HepG2 (cell line): ENCODE results near the gene SPTSSA. TPM values are rescaled to one million over a fixed set of nuclear protein-coding genes. Genes with fewer than 3 reads are reported as not detected.

Source experiments
- GLI4 ChIP-seq: sonication (generic); formaldehyde crosslinking; IDR thresholded peaks from 2 replicates; pipeline ENCODE4 v1.5.1; 2020; ENCODE audit warnings: missing genetic modification reagents, mild to moderate bottlenecking, moderate library complexity, borderline replicate concordance
- POLR2A ChIP-seq, 2 experiments: IDR thresholded peaks; 2 replicates each; pipeline ENCODE4 v1.6.1; 2011; ENCODE audit warnings: low read depth in 2 of 2, low read length in 2 of 2, mild to moderate bottlenecking in 1 of 2, moderate library complexity in 1 of 2; ENCODE audit not compliant: insufficient read depth in 1 of 2
- SNRNP70 ChIP-seq: fragments of 200-400 bp; formaldehyde crosslinking; IDR thresholded peaks from 2 replicates; pipeline ENCODE4 v1.6.1; 2017; ENCODE audit warnings: mild to moderate bottlenecking, low read depth, low read length, moderate library complexity
- ZFP36 ChIP-seq: fragments of 150-350 bp; IDR thresholded peaks from 2 replicates; pipeline ENCODE4 v1.6.1; 2018; ENCODE audit warnings: borderline replicate concordance, low read length, low read depth; ENCODE audit not compliant: partially characterized antibody
- ZNF3 ChIP-seq: IDR thresholded peaks from 2 replicates; pipeline ENCODE4 v1.7.0; 2017; ENCODE audit warnings: inconsistent platforms
- ZNF564 ChIP-seq: sonication (generic); formaldehyde crosslinking; IDR thresholded peaks from 2 replicates; pipeline ENCODE4 v1.8.1; 2023; ENCODE audit warnings: mild to moderate bottlenecking, missing genetic modification reagents
- polyA plus RNA-seq, 8 experiments: library from polyadenylated mRNA; depleted of rRNA in 3 of 8; stranded (reverse) in 7 of 8; unstranded in 1 of 8; fragments of >200 nt; fragmentation: Illumina TruSeq in 4 of 8; extraction: Trizol in 4 of 8; gene quantifications; 2 replicates each; pipeline versions ENCODE4 v1.2.1 to v1.2.3, GENCODE V29; 2011 to 2016; ENCODE audit warnings: low read depth in 4 of 8, missing spikeins in 1 of 8, mixed read lengths in 1 of 8; ENCODE audit not compliant: insufficient read depth in 1 of 8
- total RNA-seq, 5 experiments: library from RNA; depleted of rRNA; stranded (reverse); fragments of >200 nt; fragmentation: Illumina TruSeq; extraction: Trizol; gene quantifications; 2 replicates each; pipeline ENCODE4 v1.2.3, GENCODE V29; 2016; ENCODE audit warnings: low read depth in 1 of 5
- TF ChIP-seq, protein P1 (sequence below), 2 experiments: sonication (generic) in 1 of 2; formaldehyde crosslinking in 1 of 2; IDR thresholded peaks; 2 replicates each; pipeline versions ENCODE4 v1.6.1 to v1.9.0; 2014 to 2022; ENCODE audit warnings: antibody characterized with exemption in 1 of 2, borderline replicate concordance in 1 of 2, inconsistent platforms in 1 of 2, low read depth in 1 of 2, missing genetic modification reagents in 1 of 2
- TF ChIP-seq, protein P2 (sequence below): sonication (generic); formaldehyde crosslinking; IDR thresholded peaks from 2 replicates; pipeline ENCODE4 v1.4.0; 2020; ENCODE audit warnings: missing genetic modification reagents, borderline replicate concordance
- TF ChIP-seq, protein P3 (sequence below): sonication (generic); formaldehyde crosslinking; IDR thresholded peaks from 2 replicates; pipeline ENCODE4 v1.4.0; 2020; ENCODE audit warnings: missing genetic modification reagents
- TF ChIP-seq, protein P4 (sequence below): sonication (generic); formaldehyde crosslinking; conservative IDR thresholded peaks from 2 replicates; pipeline ENCODE4 v1.8.1; 2023; ENCODE audit warnings: missing genetic modification reagents
- TF ChIP-seq, protein P5 (sequence below): sonication (generic); formaldehyde crosslinking; IDR thresholded peaks from 2 replicates; pipeline ENCODE4 v1.4.0; 2020; ENCODE audit warnings: missing genetic modification reagents, borderline replicate concordance

Gene SPTSSA
- total and polyA plus RNA-seq, 2 of the 13 experiments (the other 11 are each of a cell fraction or from before 2014, with no cell fraction given): 19.1 to 86.1 TPM

DNA sequence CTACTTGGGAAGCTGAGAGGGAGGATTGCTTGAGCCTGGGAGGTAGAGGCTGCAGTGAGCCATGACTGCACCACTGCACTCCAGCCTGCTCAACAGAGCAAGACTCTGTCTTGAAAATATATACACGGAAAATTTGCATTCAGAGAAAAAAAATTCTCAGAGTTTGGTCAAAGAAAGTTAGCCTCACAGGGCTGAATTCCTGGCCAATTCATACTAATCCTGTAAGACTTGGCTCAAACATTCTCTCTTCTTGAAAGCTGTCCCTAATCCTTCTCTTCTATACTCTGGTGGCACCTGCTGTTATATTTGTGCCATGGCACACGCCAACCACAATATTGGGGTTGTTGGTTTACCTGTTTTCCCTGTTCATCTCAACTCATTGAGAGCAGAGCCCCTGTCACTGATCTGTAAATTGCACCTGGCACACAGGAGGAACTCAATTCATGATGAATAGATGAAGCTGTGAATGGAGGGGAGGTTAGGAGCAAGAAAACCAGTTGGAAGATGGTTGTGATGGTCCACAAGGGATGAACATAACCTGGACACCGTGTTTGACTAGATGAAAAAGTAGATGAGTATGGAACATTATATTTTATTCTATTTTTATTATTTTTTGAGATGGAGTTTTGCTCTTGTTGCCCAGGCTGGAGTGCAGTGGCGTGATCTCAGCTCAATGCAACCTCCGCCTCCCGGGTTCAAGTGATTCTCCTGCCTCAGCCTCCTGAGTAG is 36.8 kb upstream of the SPTSSA start (continued):
- TF ChIP-seq, protein P1, sequence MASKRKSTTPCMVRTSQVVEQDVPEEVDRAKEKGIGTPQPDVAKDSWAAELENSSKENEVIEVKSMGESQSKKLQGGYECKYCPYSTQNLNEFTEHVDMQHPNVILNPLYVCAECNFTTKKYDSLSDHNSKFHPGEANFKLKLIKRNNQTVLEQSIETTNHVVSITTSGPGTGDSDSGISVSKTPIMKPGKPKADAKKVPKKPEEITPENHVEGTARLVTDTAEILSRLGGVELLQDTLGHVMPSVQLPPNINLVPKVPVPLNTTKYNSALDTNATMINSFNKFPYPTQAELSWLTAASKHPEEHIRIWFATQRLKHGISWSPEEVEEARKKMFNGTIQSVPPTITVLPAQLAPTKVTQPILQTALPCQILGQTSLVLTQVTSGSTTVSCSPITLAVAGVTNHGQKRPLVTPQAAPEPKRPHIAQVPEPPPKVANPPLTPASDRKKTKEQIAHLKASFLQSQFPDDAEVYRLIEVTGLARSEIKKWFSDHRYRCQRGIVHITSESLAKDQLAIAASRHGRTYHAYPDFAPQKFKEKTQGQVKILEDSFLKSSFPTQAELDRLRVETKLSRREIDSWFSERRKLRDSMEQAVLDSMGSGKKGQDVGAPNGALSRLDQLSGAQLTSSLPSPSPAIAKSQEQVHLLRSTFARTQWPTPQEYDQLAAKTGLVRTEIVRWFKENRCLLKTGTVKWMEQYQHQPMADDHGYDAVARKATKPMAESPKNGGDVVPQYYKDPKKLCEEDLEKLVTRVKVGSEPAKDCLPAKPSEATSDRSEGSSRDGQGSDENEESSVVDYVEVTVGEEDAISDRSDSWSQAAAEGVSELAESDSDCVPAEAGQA (IDR thresholded peaks at IDR 0.05; ENCODE audit: low read depth): no peak
- TF ChIP-seq, protein P1 (CRISPR knock-in tag; IDR thresholded peaks at IDR 0.05; ENCODE audit: borderline replicate concordance): no peak
- TF ChIP-seq, protein P2, sequence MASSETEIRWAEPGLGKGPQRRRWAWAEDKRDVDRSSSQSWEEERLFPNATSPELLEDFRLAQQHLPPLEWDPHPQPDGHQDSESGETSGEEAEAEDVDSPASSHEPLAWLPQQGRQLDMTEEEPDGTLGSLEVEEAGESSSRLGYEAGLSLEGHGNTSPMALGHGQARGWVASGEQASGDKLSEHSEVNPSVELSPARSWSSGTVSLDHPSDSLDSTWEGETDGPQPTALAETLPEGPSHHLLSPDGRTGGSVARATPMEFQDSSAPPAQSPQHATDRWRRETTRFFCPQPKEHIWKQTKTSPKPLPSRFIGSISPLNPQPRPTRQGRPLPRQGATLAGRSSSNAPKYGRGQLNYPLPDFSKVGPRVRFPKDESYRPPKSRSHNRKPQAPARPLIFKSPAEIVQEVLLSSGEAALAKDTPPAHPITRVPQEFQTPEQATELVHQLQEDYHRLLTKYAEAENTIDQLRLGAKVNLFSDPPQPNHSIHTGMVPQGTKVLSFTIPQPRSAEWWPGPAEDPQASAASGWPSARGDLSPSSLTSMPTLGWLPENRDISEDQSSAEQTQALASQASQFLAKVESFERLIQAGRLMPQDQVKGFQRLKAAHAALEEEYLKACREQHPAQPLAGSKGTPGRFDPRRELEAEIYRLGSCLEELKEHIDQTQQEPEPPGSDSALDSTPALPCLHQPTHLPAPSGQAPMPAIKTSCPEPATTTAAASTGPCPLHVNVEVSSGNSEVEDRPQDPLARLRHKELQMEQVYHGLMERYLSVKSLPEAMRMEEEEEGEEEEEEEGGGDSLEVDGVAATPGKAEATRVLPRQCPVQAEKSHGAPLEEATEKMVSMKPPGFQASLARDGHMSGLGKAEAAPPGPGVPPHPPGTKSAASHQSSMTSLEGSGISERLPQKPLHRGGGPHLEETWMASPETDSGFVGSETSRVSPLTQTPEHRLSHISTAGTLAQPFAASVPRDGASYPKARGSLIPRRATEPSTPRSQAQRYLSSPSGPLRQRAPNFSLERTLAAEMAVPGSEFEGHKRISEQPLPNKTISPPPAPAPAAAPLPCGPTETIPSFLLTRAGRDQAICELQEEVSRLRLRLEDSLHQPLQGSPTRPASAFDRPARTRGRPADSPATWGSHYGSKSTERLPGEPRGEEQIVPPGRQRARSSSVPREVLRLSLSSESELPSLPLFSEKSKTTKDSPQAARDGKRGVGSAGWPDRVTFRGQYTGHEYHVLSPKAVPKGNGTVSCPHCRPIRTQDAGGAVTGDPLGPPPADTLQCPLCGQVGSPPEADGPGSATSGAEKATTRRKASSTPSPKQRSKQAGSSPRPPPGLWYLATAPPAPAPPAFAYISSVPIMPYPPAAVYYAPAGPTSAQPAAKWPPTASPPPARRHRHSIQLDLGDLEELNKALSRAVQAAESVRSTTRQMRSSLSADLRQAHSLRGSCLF (CRISPR knock-in tag): no peak
- TF ChIP-seq POLR2A (IDR thresholded peaks at IDR 0.05; ENCODE audit: insufficient read depth in 1 of 2, low read depth in 2 of 2, low read length in 2 of 2) (no peak), ZFP36 (no peak), SNRNP70 (no peak), ZNF3 (CRISPR knock-in tag) (no peak), ZNF564 (CRISPR knock-in tag) (no peak), GLI4 (CRISPR knock-in tag) (no peak)
- TF ChIP-seq, protein P3, sequence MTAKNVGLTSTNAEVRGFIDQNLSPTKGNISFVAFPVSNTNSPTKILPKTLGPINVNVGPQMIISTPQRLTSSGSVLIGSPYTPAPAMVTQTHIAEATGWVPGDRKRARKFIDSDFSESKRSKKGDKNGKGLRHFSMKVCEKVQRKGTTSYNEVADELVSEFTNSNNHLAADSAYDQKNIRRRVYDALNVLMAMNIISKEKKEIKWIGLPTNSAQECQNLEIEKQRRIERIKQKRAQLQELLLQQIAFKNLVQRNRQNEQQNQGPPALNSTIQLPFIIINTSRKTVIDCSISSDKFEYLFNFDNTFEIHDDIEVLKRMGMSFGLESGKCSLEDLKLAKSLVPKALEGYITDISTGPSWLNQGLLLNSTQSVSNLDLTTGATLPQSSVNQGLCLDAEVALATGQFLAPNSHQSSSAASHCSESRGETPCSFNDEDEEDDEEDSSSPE (CRISPR knock-in tag): no peak
- TF ChIP-seq, protein P4, sequence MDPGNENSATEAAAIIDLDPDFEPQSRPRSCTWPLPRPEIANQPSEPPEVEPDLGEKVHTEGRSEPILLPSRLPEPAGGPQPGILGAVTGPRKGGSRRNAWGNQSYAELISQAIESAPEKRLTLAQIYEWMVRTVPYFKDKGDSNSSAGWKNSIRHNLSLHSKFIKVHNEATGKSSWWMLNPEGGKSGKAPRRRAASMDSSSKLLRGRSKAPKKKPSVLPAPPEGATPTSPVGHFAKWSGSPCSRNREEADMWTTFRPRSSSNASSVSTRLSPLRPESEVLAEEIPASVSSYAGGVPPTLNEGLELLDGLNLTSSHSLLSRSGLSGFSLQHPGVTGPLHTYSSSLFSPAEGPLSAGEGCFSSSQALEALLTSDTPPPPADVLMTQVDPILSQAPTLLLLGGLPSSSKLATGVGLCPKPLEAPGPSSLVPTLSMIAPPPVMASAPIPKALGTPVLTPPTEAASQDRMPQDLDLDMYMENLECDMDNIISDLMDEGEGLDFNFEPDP (CRISPR knock-in tag): no peak
- TF ChIP-seq, protein P5, sequence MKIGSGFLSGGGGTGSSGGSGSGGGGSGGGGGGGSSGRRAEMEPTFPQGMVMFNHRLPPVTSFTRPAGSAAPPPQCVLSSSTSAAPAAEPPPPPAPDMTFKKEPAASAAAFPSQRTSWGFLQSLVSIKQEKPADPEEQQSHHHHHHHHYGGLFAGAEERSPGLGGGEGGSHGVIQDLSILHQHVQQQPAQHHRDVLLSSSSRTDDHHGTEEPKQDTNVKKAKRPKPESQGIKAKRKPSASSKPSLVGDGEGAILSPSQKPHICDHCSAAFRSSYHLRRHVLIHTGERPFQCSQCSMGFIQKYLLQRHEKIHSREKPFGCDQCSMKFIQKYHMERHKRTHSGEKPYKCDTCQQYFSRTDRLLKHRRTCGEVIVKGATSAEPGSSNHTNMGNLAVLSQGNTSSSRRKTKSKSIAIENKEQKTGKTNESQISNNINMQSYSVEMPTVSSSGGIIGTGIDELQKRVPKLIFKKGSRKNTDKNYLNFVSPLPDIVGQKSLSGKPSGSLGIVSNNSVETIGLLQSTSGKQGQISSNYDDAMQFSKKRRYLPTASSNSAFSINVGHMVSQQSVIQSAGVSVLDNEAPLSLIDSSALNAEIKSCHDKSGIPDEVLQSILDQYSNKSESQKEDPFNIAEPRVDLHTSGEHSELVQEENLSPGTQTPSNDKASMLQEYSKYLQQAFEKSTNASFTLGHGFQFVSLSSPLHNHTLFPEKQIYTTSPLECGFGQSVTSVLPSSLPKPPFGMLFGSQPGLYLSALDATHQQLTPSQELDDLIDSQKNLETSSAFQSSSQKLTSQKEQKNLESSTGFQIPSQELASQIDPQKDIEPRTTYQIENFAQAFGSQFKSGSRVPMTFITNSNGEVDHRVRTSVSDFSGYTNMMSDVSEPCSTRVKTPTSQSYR (CRISPR knock-in tag): no peak
